ENCODE measurements around the gene ADCY2. TPM values are rescaled to one million over a fixed set of nuclear protein-coding genes. Genes with fewer than 3 reads are reported as not detected.

ADCY2 gene
- total RNA-seq, 1 experiment from 2014 or later: not detected

DNA sequence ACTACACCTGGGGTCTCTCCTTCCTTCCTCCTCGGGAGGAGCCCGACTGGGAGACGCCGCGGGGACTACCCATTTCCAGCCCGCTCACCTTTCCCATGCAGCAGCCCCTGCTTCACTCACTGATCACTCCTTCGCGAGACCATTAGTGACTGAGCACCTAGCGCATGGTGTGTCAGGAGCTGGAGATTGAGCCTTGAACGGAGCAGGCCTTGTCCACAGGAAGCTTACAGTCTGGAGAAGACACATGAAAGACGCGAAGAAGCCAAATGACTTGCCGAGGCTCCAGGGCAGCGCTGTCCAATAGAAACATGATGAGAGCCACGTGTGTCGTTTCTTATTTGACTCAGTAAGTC, 455.3 kb downstream of the ADCY2 start:
- DNase-seq (ENCODE audit: low read depth): no peak
- in situ Hi-C loops (cut with HindIII; ENCODE audit: low pct_unique_long_range_greater_than_20kb, low sequenced_read_pairs): no loop called here

DNA sequence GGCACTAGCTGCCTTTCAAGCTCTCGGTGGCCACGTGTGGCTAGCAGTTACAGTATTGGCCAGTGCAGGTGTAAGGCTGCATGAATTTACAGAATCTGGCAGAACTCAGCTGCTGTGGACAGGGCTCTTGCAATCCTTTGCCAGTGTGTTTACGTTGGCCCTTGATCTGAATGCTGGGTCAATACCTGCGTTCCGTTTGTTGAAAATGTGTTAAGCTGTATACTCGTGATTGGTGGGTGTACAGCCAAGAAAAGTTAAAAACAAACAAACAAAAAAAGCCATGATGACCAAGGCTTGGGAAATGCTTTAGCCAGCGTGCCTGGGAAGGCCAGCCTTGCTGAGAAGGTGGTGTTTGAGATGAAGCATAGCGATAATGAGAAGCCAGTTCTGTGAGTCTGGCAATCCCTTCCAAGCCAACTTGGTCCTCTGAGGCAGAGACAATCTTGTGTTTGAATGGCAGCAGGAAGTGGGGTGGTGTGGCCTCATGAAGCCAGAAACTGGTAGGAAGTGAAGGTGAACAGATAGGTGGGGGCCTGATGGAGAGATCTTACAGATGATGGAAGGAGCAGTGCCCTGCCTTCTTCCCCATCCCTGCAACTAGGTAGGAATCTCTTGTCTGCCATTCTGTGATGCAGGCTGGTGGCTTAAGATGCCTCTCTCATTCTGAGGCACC, 455.8 kb downstream of the ADCY2 start:
- in situ Hi-C loops (cut with HindIII; ENCODE audit: low pct_unique_long_range_greater_than_20kb, low sequenced_read_pairs): no loop called here

DNA sequence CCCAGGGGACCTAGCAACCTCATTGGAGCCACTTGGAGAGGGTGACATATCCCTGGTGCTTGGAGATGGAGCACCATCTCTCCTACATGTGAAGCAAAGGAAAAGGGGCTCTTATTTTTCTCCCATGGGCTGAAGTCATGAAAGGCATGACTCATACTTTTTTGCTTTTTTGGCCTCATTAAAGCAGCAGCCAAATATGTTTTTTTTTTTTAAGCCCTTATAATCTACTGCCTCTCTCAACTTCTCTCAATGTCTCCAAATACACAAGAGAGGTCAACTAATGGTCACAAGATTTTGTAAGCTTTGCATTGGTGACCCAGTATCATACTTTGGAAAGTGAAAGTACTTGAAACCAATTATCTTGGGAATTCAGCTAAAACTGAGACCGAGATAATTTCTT, 456.6 kb downstream of the ADCY2 start:
- no peak for DNase-seq (ENCODE audit: low read depth)
- in situ Hi-C loops (cut with HindIII; ENCODE audit: low pct_unique_long_range_greater_than_20kb, low sequenced_read_pairs): no loop called here

More for the DNA sequence above, 455.8 kb downstream of the ADCY2 start:
- no peak for DNase-seq (ENCODE audit: low read depth)

DNA sequence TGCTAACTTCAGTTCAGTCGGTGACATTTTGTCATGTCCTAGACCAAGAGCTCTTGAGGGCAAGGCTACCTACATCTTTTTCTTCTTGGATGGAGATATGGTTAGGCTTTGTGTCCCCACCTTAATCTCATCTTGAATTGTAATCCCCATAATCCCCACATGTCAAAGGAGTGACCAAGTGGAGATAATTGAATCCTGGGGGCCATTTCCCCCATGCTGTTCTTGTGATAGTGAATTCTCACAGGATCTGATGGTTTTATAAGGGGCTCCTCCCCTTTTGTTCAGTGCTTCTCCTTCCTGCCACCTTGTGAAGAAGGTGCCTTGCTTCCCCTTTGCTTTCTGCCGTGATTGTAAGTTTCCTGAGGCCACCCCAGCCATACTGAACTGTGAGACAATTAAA, 457.1 kb downstream of the ADCY2 start:
- no peak for DNase-seq (ENCODE audit: low read depth)
- in situ Hi-C loops (cut with HindIII; ENCODE audit: low pct_unique_long_range_greater_than_20kb, low sequenced_read_pairs): no loop called here

DNA sequence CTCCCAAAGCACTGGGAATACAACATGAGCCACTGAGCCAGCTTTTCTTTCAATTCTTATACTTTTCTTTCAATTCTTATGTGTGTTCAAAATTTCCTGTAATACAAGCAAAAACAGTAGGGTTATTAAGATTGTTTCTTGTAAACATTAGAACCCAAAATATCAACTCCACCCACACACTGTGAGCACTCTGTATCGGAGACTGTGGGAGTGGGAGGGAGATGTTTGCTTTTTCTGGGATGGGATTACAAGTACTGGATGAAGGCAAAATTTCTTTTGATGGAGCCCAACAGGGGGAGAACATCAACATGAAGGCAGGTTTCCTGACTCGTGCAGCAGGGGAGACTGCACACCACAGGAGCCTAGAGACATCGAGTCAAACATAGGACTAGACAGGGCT, 459.7 kb downstream of the ADCY2 start:
- DNase-seq (ENCODE audit: low read depth): no peak
- in situ Hi-C loops (cut with HindIII; ENCODE audit: low pct_unique_long_range_greater_than_20kb, low sequenced_read_pairs): no loop called here

DNA sequence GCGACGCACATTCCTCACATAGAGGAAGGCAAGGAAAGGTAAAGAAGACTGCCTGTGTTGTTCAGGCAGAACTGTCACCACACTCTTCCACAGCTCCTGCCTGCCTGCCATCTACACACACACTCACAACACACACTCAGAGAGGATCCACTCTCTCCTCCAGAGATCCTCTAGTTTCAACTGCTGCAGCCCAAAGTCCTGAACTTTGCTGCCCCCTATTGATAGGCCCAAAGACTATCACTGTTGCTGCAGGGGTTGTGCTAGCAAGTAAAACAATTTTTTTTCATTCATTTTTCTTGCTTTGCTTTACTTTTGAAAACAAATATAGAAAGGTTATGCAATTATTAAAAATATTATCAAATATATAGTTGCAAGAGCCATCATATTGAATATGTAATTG, 460.9 kb downstream of the ADCY2 start:
- DNase-seq (ENCODE audit: low read depth): peak; percentile 44
- in situ Hi-C loops (cut with HindIII; ENCODE audit: low pct_unique_long_range_greater_than_20kb, low sequenced_read_pairs): no loop called here

DNA sequence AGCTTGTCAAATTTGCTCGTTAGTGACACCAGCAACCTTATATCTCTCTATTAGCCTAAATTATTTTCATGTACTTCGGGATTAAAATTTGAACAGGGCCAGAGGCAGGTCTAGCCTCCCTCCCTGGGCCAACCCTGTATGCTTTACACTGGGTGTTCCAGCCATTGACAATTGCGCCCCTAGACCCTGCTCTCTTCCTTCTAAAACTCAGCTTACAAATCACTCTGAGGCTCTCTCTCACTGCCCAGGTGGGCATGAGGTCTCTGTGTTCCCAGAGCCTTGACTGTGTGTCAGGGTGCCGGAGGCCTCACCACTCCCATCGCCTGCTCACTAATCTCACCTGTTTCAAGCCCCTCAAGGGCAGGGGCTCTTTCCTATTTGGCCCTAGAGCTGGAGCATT, 461.4 kb downstream of the ADCY2 start:
- DNase-seq (ENCODE audit: low read depth): no peak
- in situ Hi-C loops (cut with HindIII; ENCODE audit: low pct_unique_long_range_greater_than_20kb, low sequenced_read_pairs): no loop called here

DNA sequence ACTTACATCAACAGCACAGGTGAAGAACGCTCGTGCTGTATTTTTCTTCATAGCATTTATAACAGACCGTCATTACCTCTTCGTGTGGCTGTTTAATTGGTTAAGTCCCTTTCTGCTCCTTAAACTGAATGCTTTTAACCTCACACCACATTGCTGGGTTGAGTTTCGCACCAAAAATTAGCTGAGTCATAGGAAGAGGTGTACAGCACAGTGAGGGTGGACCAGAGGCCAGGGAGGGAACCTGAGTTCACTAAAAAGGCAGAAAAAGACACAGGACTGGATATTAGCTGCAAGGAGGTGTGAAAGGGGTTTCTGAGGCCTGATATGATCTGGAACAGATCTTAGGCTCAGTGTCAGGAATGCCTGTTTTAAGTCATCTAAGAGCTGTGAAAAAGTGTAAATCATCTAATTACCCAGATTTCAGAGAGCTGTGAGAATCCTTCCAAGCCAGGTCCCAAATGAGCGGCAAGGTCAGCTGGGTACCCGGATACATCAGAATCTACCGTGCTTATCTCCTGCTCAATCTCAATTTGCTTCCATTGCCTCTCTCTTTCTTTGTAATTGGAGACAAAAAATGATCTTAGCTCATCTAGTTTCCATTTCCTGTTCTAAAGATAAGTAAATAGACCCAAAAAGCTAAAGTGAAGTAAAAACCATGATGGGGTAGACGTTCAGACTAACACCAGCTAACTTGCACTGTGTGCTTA, 462.1 kb downstream of the ADCY2 start:
- DNase-seq (ENCODE audit: low read depth): no peak
- in situ Hi-C loops (cut with HindIII; ENCODE audit: low pct_unique_long_range_greater_than_20kb, low sequenced_read_pairs): no loop called here

DNA sequence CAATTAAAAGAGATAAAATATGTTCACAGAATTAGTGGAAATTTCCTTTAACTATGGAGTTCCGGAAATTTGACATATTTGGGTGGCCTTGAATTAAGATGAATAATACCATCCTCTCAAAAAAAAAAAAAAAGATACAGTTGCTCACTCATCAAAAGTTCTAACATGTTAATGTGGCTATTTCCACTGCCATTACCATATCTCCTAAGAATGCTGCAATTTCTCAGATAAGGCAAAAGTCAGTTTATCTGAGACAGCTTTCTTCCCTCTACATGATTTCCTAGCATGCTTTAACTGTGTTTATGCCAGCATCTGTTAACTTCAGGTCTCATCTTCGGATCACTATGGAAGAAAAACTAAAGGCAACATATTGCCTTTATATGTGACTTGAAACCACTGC, 470.3 kb downstream of the ADCY2 start:
- no peak for DNase-seq (ENCODE audit: low read depth)
- in situ Hi-C loops (cut with HindIII; ENCODE audit: low pct_unique_long_range_greater_than_20kb, low sequenced_read_pairs): no loop called here

DNA sequence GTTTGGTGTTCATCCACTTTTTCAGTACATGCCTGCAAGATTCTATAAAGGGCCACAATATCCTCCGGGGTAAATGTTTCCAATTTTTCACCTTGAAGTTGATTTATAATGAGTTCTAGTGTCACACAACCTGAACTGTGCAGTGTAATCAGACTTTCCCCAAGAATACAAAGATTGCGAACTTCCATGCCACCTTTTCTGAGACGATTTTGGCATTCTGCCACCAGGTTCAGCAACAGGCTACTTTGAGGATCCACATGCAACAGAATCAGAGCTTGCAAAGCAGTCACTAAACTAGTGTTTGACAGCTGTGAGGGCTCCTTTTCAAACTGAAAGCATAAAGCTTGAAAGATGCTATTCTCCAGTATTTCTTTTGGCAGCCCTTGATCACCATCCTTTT, 471.3 kb downstream of the ADCY2 start:
- in situ Hi-C loops (cut with HindIII; ENCODE audit: low pct_unique_long_range_greater_than_20kb, low sequenced_read_pairs): no loop called here
- DNase-seq (ENCODE audit: low read depth): no peak

DNA sequence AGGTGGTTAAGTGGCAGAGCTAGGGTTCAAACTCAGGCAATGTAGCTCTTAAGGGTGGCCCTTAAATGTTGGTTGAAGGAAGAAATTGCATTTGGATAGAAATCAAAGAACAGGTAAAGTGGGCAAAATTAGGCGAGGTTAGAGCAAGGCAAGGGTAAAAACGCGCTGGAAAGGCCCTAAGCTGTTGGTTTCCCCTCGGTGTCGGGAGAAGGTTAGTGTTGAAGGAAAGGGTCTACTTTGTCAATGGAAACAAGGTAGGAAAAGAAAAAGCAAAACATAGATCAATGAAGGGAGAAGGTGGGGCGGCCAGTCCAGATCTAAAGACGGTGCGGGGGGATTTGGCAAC, 472.5 kb downstream of the ADCY2 start:
- DNase-seq (ENCODE audit: low read depth): no peak
- in situ Hi-C loops (cut with HindIII; ENCODE audit: low pct_unique_long_range_greater_than_20kb, low sequenced_read_pairs): no loop called here

DNA sequence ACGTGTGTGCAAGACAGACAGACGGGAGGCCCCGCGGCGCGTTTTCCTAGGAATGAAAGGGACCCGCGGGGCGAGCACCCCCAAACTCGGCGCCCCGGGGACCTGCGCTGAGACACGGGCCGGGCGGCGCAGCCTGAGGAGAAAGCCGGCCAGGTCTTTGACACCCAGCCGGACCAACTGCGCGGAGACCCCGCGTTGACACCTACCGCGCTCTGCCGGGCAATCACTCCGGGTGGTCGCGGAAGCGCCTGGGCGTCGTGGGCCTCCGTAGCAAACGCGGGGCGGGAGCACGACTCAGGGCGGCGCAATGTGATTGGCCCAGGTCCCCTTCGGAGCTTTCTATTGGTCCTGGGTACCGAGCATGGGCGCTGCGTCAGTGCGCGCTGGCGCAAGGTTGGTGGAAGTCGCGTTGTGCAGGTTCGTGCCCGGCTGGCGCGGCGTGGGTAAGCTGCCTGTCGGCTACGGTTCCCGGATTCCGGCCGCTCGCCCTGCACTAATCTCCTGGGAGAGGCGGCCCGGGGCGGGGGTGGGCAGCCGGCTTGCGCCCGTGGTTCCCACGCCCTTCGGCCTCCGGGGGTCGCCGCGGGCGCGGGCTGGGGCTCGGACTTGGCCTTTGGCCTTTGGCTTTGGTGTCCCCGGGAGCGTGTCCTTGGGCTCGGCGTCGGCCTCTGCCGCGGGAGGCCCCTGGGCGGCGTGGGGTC, 473.0 kb downstream of the ADCY2 start, which contains the start of the genes FASTKD3 and MTRR:
TSS of gene FASTKD3 (minus strand) at position 259 of the 701 bp plus-strand sequence. CDS start 948 bp downstream, outside the sequence.
TSS of gene MTRR (plus strand) at position 376 of the 701 bp plus-strand sequence. CDS start 1,647 bp downstream, outside the sequence.
- in situ Hi-C loops (cut with HindIII; ENCODE audit: low pct_unique_long_range_greater_than_20kb, low sequenced_read_pairs): no loop called here
- DNase-seq (ENCODE audit: low read depth): peak; percentile 78

DNA sequence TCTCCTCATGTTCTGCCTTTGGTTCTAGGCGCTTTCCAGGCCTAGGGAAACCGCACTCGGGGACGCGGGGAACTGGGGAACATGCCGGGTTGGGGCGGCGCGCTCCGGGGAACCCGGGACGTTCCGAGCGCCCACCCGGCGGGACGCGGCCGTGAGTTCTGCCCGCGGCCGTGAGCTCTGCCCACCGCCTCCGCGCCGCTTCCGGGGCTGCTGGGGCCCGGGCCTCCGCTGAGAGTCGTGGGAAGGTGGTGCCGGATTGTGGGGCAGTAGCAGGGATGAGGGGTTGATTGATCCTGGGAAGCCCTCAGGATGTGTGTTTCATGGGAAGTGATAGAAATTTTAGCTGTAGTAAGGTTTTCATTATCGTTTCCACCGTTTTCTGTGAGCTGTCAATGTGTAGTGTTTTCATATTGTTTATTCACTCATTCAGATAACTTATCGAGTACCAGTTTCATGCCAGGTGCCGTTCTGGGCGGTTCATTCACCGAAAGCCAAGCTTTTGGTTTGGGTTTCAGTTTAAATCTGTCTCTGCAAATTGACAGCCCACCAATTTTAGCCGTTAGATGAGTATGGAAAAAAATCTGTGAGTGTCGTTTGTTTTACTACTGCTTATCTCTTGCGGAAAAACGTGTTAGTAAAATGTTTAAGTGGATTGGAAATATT, 473.7 kb downstream of the ADCY2 start:
- peak; percentile 21 for DNase-seq (ENCODE audit: low read depth)
- in situ Hi-C loops (cut with HindIII; ENCODE audit: low pct_unique_long_range_greater_than_20kb, low sequenced_read_pairs): no loop called here

DNA sequence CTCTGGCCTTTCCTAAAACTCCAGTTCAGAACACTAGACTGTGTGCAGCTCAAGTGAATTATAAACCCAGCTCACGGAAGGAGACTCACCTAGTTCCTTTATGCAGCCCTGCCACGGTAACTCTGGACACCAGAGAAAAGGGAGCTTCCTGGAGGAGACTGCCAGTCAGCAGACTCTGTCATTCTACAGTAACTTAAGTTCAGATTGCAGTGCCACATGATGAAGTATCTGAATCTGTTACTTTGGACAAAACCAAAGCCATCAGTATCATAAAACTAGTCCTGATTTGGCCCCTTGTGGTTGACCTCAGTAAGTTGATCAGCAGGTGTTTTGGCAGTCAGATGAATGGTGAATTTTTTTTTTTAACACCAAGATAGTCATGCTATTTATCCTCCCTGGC, 475.7 kb downstream of the ADCY2 start:
- in situ Hi-C loops (cut with HindIII; ENCODE audit: low pct_unique_long_range_greater_than_20kb, low sequenced_read_pairs): no loop called here
- peak; percentile 49 for DNase-seq (ENCODE audit: low read depth)

DNA sequence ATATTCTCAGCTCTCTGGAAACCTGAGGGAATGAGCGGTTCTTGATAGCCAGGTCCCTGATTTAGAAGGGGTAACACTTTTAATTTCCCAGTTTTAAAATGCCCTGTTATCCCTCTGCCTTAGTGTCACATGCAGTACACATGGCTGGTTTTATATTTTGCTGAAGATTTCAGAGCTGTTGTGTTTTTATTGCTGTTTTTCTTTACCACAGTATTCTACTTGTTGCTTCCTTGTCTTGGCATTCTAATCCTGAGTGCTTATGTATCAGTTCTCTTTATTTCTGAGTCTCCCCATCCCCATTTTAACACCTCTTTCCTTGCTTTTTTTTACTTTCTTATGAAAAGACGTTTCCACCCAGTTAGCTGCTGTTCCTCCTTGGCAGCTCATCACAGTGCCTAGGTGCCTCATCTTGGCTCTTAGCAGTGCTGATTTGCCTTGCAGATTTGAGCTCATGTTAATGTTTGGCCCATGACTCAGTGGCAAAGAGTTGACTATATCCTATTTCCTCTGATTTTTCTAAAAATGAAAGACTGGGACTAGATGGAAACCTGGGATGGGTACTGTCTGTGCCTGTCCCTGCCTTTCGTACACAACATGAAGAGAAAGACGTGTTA, 476.7 kb downstream of the ADCY2 start:
- in situ Hi-C loops (cut with HindIII; ENCODE audit: low pct_unique_long_range_greater_than_20kb, low sequenced_read_pairs): no loop called here
- DNase-seq (ENCODE audit: low read depth): peak; percentile 61

DNA sequence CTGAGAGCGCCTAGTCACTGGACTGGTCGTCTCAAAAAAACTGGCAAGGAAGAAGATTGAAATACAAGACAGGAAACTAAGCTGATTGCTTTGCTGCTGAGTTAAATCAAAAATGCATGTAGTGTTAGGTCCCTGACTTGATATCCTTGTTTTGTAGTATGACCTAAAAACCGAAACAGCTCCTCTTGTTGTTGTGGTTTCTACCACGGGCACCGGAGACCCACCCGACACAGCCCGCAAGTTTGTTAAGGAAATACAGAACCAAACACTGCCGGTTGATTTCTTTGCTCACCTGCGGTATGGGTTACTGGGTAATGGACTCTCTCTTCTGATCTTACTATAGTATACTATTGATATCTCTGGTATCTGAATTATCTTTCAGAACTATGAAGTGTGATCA, 477.3 kb downstream of the ADCY2 start:
- DNase-seq (ENCODE audit: low read depth): no peak
- in situ Hi-C loops (cut with HindIII; ENCODE audit: low pct_unique_long_range_greater_than_20kb, low sequenced_read_pairs): no loop called here

DNA sequence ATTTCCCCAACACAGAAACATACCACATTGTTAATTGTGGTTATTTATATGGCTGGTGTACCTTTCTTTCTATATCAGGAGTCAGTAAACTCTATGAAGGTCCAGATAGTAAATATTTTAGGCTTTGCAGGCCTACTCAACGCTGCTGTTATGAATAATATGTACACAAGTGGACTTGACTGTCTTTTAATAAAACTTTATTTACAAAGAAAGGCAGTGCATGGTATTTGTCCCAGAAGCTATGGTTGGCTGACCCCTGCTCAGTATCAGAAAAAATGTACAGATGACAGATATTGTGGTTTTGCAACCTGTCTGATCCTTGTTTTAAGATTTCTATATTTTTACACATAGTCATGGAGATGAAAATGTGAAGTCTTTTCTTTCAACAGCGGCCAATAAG, 478.7 kb downstream of the ADCY2 start:
- no peak for DNase-seq (ENCODE audit: low read depth)
- in situ Hi-C loops (cut with HindIII; ENCODE audit: low pct_unique_long_range_greater_than_20kb, low sequenced_read_pairs): no loop called here

DNA sequence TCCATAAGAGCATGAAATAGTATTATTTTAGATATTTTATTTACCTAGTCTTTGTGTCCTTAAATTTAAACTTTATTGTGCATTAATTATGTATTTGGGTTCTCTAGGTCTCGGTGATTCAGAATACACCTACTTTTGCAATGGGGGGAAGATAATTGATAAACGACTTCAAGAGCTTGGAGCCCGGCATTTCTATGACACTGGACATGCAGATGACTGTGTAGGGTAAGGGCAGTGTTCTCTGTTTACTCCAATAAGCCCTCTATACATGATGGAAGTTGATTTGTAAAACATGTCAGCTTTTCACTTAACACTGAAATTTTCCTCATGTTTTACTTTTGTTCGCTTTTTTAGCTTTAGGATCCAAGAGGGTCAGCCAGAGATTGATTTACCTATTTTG, 479.2 kb downstream of the ADCY2 start:
- DNase-seq (ENCODE audit: low read depth): no peak
- in situ Hi-C loops (cut with HindIII; ENCODE audit: low pct_unique_long_range_greater_than_20kb, low sequenced_read_pairs): no loop called here

DNA sequence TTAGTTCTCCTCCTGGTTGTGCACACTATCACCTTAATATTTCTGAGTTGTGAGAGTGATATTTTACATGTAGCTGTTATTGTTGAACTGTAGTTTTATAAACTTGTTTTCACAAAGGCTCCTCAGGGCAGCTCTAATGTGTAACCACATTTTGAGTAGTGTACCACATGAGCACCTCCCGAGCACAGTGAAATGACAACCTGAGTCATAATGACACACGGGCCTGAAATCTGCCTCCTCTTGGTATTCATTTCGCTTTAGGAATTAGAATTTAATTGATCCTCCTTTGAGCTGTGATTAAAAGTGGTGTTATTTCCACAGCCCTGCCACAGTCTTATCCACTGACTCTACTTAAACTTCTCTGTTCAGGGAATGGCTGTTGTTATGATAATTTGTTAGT, 480.9 kb downstream of the ADCY2 start:
- in situ Hi-C loops (cut with HindIII; ENCODE audit: low pct_unique_long_range_greater_than_20kb, low sequenced_read_pairs): no loop called here
- DNase-seq (ENCODE audit: low read depth): peak; percentile 42

Data from Caki2 (cell line).